ENCODE data around the gene PRSS56. TPM values are rescaled to one million over a fixed set of nuclear protein-coding genes. Genes with fewer than 3 reads are reported as not detected.

Gene PRSS56
- total and polyA plus RNA-seq, 8 donors: not detected

DNA sequence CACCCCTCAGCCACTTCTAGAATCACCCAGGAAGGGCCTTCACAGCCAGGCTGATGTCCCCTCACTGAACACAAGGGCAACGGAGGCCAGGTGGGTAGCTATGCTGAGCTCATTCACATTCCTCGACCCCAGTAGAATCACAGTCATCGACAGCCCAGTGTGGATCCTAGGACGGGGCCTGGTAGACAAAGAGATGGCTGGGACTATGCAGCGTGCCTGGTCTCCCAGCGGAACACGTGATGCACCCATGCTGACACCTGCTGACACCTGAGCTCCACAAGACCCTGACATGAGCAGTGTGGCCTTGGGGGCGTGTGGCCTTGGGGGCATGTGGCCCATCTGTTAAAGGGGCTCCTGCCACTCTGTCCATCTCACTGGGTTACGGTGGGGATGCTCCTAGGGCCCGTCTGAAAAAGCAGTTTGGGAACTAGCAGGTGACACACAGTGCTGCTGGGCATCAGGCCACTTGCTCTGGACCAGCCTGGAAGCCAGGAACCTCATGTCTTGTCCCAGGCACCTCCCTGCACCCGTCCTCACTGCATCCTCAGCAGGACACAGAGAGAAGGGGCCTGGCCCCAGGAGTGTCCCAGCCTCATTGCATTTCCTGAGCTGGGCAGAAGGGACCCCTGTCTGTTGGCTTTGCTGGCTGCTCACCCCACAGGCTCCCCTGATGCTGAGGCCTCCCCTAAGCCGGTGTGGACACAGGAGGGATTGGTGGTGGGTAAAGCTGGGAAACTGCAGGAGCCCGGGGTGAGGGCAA, 42.3 kb upstream of the PRSS56 start:
- H3K9me3 ChIP-seq: no peaks in the 10 kb centered on the region
- H3K27ac ChIP-seq: no peak overlapping the region
- no peaks in the 10 kb centered on the region for H3K36me3 ChIP-seq
- intact Hi-C loops (cut with DNase I; ENCODE audit: low total_unique reads): no loop called here
- DNase-seq: no peak
- TF ChIP-seq, protein P1, sequence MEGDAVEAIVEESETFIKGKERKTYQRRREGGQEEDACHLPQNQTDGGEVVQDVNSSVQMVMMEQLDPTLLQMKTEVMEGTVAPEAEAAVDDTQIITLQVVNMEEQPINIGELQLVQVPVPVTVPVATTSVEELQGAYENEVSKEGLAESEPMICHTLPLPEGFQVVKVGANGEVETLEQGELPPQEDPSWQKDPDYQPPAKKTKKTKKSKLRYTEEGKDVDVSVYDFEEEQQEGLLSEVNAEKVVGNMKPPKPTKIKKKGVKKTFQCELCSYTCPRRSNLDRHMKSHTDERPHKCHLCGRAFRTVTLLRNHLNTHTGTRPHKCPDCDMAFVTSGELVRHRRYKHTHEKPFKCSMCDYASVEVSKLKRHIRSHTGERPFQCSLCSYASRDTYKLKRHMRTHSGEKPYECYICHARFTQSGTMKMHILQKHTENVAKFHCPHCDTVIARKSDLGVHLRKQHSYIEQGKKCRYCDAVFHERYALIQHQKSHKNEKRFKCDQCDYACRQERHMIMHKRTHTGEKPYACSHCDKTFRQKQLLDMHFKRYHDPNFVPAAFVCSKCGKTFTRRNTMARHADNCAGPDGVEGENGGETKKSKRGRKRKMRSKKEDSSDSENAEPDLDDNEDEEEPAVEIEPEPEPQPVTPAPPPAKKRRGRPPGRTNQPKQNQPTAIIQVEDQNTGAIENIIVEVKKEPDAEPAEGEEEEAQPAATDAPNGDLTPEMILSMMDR (IDR thresholded peaks at IDR 0.05): no peak
- TF ChIP-seq POLR2AphosphoS5 (IDR thresholded peaks at IDR 0.05): no peak
- no peak for TF ChIP-seq POLR2A (IDR thresholded peaks at IDR 0.05)
- no peak for TF ChIP-seq EP300 (IDR thresholded peaks at IDR 0.05)
- no peak overlapping the region for H3K4me3 ChIP-seq
- H3K4me1 ChIP-seq: no peaks in the 10 kb centered on the region
- peaks cover 0 to 78% (median 14%) of the 10 kb centered on the region in 3 donors for H3K27me3 ChIP-seq
- WGBS, 5 donors: 79 to 91% (median 88%) methylated on average over 10 to 13 of the region's 13 CpGs

DNA sequence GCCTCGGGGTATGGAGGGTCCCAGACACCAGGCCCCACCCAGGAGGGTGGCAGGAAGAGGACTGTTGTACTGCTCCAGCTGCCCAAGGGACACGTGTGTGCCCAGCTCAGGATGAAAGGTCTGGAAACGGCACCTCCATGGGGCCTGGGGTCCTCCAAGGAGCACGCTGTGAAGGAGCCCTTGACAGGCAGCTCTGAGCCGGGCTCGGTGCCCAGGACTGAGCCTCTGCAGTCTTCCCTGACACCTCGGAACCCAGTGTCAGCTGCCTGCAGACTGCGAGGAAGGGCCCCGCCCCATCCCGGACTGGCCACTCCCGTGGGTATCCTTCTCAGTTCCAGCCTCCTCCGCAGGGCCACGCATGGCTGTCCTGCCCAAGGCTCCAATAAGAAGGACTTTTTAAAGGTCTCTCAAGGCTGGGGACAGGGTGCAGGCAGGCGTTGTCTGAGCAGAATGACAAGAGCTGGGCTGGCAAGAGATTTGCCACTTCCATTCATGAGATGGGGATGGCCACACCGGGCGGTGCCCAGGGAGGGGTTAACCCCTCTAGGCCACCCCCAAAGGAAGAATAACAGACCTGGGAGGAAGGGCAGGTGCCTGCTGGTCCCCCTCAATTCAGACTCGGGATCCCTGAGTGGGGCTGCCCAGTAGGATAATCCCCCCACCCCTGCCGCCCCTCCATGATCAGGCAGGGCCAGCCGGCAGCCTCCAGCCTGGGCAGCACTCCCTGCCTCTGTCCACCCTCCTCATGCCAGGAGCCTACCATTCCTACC, 41.4 kb upstream of the PRSS56 start:
- peaks cover 4 to 79% (median 11%) of the 10 kb centered on the region in 3 donors for H3K27me3 ChIP-seq
- H3K4me1 ChIP-seq: no peaks in the 10 kb centered on the region
- TF ChIP-seq, protein P1 (IDR thresholded peaks at IDR 0.05): no peak
- TF ChIP-seq POLR2AphosphoS5 (IDR thresholded peaks at IDR 0.05) (no peak), POLR2A (IDR thresholded peaks at IDR 0.05) (no peak)
- H3K27ac ChIP-seq: no peak overlapping the region
- H3K9me3 ChIP-seq: no peaks in the 10 kb centered on the region
- no peaks in the 10 kb centered on the region for H3K36me3 ChIP-seq
- WGBS, 5 donors: 57 to 68% (median 65%) methylated on average over 8 to 19 of the region's 19 CpGs
- no peak for DNase-seq
- no peak overlapping the region for H3K4me3 ChIP-seq
- intact Hi-C loops (cut with DNase I; ENCODE audit: low total_unique reads): no loop called here

DNA sequence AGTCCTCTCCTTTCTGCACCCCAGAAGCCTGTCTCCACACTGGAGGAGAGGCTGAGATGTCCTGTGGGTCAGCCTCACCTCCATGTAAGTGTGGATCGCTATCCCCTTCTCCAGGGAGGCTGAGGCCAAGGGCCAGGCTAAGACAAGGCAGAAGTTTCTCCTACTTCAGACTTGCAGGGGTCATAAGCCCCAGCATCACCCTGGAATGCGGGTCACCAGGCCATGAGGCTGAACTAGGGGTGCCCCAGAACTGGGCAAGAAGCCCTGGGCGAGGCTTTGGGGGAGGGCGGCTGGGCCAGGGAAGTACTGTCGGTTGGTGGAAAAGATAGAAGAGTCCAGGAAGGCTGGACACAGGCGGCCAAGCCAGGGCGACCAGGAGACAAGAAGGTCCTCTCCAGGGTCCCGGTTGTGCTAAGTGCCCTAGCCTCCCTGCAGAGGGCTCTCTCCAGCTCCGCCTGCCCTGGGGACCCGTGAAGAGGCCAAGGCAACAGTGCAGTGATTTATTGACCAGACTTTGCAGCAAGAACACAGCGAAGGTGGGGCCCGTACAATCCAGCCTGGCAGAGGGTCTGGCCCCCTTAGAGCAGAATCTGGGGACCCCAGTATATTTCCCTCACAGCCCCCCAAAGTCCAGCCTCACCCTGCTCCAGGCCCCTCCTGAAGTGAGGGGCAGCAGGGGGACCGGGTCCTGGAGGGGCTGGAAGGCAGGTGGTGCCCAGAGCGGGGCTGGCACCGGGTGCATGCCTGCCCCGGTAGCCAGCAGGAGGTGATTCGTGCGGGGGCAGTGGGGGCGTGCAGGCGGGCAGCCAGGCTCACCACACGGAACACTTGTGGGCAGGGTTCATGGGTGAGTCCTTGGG, 40.6 kb upstream of the PRSS56 start:
- no peaks in the 10 kb centered on the region for H3K9me3 ChIP-seq
- H3K27ac ChIP-seq: no peak overlapping the region
- WGBS, 5 donors: 63 to 70% (median 66%) methylated on average over 13 to 21 of the region's 21 CpGs
- no peak for DNase-seq
- H3K36me3 ChIP-seq: no peaks in the 10 kb centered on the region
- intact Hi-C loops (cut with DNase I; ENCODE audit: low total_unique reads): no loop called here
- no peak for TF ChIP-seq POLR2A (IDR thresholded peaks at IDR 0.05)
- TF ChIP-seq, protein P1 (IDR thresholded peaks at IDR 0.05): no peak
- TF ChIP-seq EP300 (IDR thresholded peaks at IDR 0.05): no peak
- TF ChIP-seq POLR2AphosphoS5 (IDR thresholded peaks at IDR 0.05): no peak
- H3K4me1 ChIP-seq: no peaks in the 10 kb centered on the region
- H3K4me3 ChIP-seq: no peak overlapping the region
- peaks cover 7 to 79% (median 19%) of the 10 kb centered on the region in 3 donors for H3K27me3 ChIP-seq
